ENCODE data around the gene SF3A1.

SF3A1 gene

GRCh38 chr22:30305906-30306626, 50.6 kb downstream of the SF3A1 start:
- Histone ChIP-seq H3K27me3 (ENCODE audit: insufficient read depth, low read length) (no peaks in the 10 kb centered on the region), H3K27ac (ENCODE audit: low read length) (no peak overlapping the region), H3K36me3 (ENCODE audit: insufficient read depth, low read depth, low read length) (no peaks in the 10 kb centered on the region), H3K4me1 (ENCODE audit: insufficient read depth, low read length) (no peaks in the 10 kb centered on the region), H3K4me3 (ENCODE audit: low read length) (no peak overlapping the region), H3K9me3 (ENCODE audit: insufficient read depth, low read depth, low read length) (no peaks in the 10 kb centered on the region), H3K9ac (ENCODE audit: low read depth, low read length) (no peak overlapping the region)

GRCh38 chr22:30305519-30305905, 51.2 kb downstream of the SF3A1 start:
- H3K4me1 ChIP-seq (ENCODE audit: insufficient read depth, low read length) = no peaks in the 10 kb centered on the region
- no peak overlapping the region for H3K9ac ChIP-seq (ENCODE audit: low read depth, low read length)
- no peak overlapping the region for H3K27ac ChIP-seq (ENCODE audit: low read length)

GRCh38 chr22:30304495-30305244, 52.0 kb downstream of the SF3A1 start:
- H3K9me3 ChIP-seq (ENCODE audit: insufficient read depth, low read depth, low read length) = no peaks in the 10 kb centered on the region
- H3K4me3 ChIP-seq (ENCODE audit: low read length) = no peak overlapping the region
- H3K36me3 ChIP-seq (ENCODE audit: insufficient read depth, low read depth, low read length) = no peaks in the 10 kb centered on the region
- H3K27ac ChIP-seq (ENCODE audit: low read length) = no peak overlapping the region
- H3K9ac ChIP-seq (ENCODE audit: low read depth, low read length) = no peak overlapping the region
- H3K27me3 ChIP-seq (ENCODE audit: insufficient read depth, low read length) = no peaks in the 10 kb centered on the region
- H3K4me1 ChIP-seq (ENCODE audit: insufficient read depth, low read length) = no peaks in the 10 kb centered on the region

More at GRCh38 chr22:30305519-30305905, 51.2 kb downstream of the SF3A1 start:
- Histone ChIP-seq H3K4me3 (ENCODE audit: low read length) (no peak overlapping the region), H3K27me3 (ENCODE audit: insufficient read depth, low read length) (no peaks in the 10 kb centered on the region), H3K9me3 (ENCODE audit: insufficient read depth, low read depth, low read length) (no peaks in the 10 kb centered on the region), H3K36me3 (ENCODE audit: insufficient read depth, low read depth, low read length) (no peaks in the 10 kb centered on the region)

- Histone ChIP-seq H3K4me1 (ENCODE audit: insufficient read depth, low read length) (no peaks in the 10 kb centered on the region), H3K27me3 (ENCODE audit: insufficient read depth, low read length) (no peaks in the 10 kb centered on the region), H3K9ac (ENCODE audit: low read depth, low read length) (no peak overlapping the region), H3K27ac (ENCODE audit: low read length) (no peak overlapping the region), H3K36me3 (ENCODE audit: insufficient read depth, low read depth, low read length) (no peaks in the 10 kb centered on the region), H3K9me3 (ENCODE audit: insufficient read depth, low read depth, low read length) (no peaks in the 10 kb centered on the region), H3K4me3 (ENCODE audit: low read length) (no peak overlapping the region)
Observed at GRCh38 chr22:30302810-30303138, 53.9 kb downstream of the SF3A1 start.

GRCh38 chr22:30301995-30302809, 54.5 kb downstream of the SF3A1 start:
- H3K36me3 ChIP-seq (ENCODE audit: insufficient read depth, low read depth, low read length) = no peaks in the 10 kb centered on the region

GRCh38 chr22:30299322-30299721, 57.4 kb downstream of the SF3A1 start:
- Histone ChIP-seq H3K4me3 (ENCODE audit: low read length) (no peak overlapping the region), H3K36me3 (ENCODE audit: insufficient read depth, low read depth, low read length) (no peaks in the 10 kb centered on the region), H3K9ac (ENCODE audit: low read depth, low read length) (no peak overlapping the region), H3K27me3 (ENCODE audit: insufficient read depth, low read length) (no peaks in the 10 kb centered on the region), H3K27ac (ENCODE audit: low read length) (no peak overlapping the region), H3K9me3 (ENCODE audit: insufficient read depth, low read depth, low read length) (no peaks in the 10 kb centered on the region), H3K4me1 (ENCODE audit: insufficient read depth, low read length) (no peaks in the 10 kb centered on the region)

More at GRCh38 chr22:30301995-30302809, 54.5 kb downstream of the SF3A1 start:
- Histone ChIP-seq H3K27me3 (ENCODE audit: insufficient read depth, low read length) (no peaks in the 10 kb centered on the region), H3K9ac (ENCODE audit: low read depth, low read length) (no peak overlapping the region), H3K4me3 (ENCODE audit: low read length) (no peak overlapping the region), H3K4me1 (ENCODE audit: insufficient read depth, low read length) (no peaks in the 10 kb centered on the region), H3K27ac (ENCODE audit: low read length) (no peak overlapping the region), H3K9me3 (ENCODE audit: insufficient read depth, low read depth, low read length) (no peaks in the 10 kb centered on the region)

GRCh38 chr22:30297991-30298701, 58.5 kb downstream of the SF3A1 start:
- Histone ChIP-seq H3K27ac (ENCODE audit: low read length) (no peak overlapping the region), H3K9me3 (ENCODE audit: insufficient read depth, low read depth, low read length) (no peaks in the 10 kb centered on the region), H3K4me1 (ENCODE audit: insufficient read depth, low read length) (no peaks in the 10 kb centered on the region), H3K9ac (ENCODE audit: low read depth, low read length) (no peak overlapping the region), H3K27me3 (ENCODE audit: insufficient read depth, low read length) (no peaks in the 10 kb centered on the region), H3K4me3 (ENCODE audit: low read length) (no peak overlapping the region), H3K36me3 (ENCODE audit: insufficient read depth, low read depth, low read length) (no peaks in the 10 kb centered on the region)

- no peaks in the 10 kb centered on the region for H3K9me3 ChIP-seq (ENCODE audit: insufficient read depth, low read depth, low read length)
- no peaks in the 10 kb centered on the region for H3K4me1 ChIP-seq (ENCODE audit: insufficient read depth, low read length)
- H3K27ac ChIP-seq (ENCODE audit: low read length) = no peak overlapping the region
- no peaks in the 10 kb centered on the region for H3K36me3 ChIP-seq (ENCODE audit: insufficient read depth, low read depth, low read length)
- H3K4me3 ChIP-seq (ENCODE audit: low read length) = no peak overlapping the region
- H3K9ac ChIP-seq (ENCODE audit: low read depth, low read length) = no peak overlapping the region
- H3K27me3 ChIP-seq (ENCODE audit: insufficient read depth, low read length) = no peaks in the 10 kb centered on the region
Observed at GRCh38 chr22:30297276-30297990, 59.3 kb downstream of the SF3A1 start.

- no peak overlapping the region for H3K9ac ChIP-seq (ENCODE audit: low read depth, low read length)
- H3K27ac ChIP-seq (ENCODE audit: low read length) = no peak overlapping the region
- no peaks in the 10 kb centered on the region for H3K4me1 ChIP-seq (ENCODE audit: insufficient read depth, low read length)
- H3K4me3 ChIP-seq (ENCODE audit: low read length) = no peak overlapping the region
- H3K27me3 ChIP-seq (ENCODE audit: insufficient read depth, low read length) = no peaks in the 10 kb centered on the region
- H3K36me3 ChIP-seq (ENCODE audit: insufficient read depth, low read depth, low read length) = no peaks in the 10 kb centered on the region; the same call in 1 of the 2 replicates
- H3K9me3 ChIP-seq (ENCODE audit: insufficient read depth, low read depth, low read length) = no peaks in the 10 kb centered on the region
Observed at GRCh38 chr22:30296833-30297232, 59.9 kb downstream of the SF3A1 start.

GRCh38 chr22:30296324-30296723, 60.4 kb downstream of the SF3A1 start:
- H3K27ac ChIP-seq (ENCODE audit: low read length) = no peak overlapping the region
- no peak overlapping the region for H3K4me3 ChIP-seq (ENCODE audit: low read length)
- no peaks in the 10 kb centered on the region for H3K9me3 ChIP-seq (ENCODE audit: insufficient read depth, low read depth, low read length)
- no peaks in the 10 kb centered on the region; the same call in 1 of the 2 replicates for H3K36me3 ChIP-seq (ENCODE audit: insufficient read depth, low read depth, low read length)
- H3K9ac ChIP-seq (ENCODE audit: low read depth, low read length) = no peak overlapping the region
- no peaks in the 10 kb centered on the region for H3K4me1 ChIP-seq (ENCODE audit: insufficient read depth, low read length)
- no peaks in the 10 kb centered on the region for H3K27me3 ChIP-seq (ENCODE audit: insufficient read depth, low read length)

- Histone ChIP-seq H3K36me3 (ENCODE audit: insufficient read depth, low read depth, low read length) (no peaks in the 10 kb centered on the region; the same call in 1 of the 2 replicates), H3K9ac (ENCODE audit: low read depth, low read length) (no peak overlapping the region), H3K9me3 (ENCODE audit: insufficient read depth, low read depth, low read length) (no peaks in the 10 kb centered on the region), H3K4me1 (ENCODE audit: insufficient read depth, low read length) (no peaks in the 10 kb centered on the region), H3K27me3 (ENCODE audit: insufficient read depth, low read length) (no peaks in the 10 kb centered on the region; the same call in 1 of the 2 replicates), H3K27ac (ENCODE audit: low read length) (no peak overlapping the region), H3K4me3 (ENCODE audit: low read length) (no peak overlapping the region)
Observed at GRCh38 chr22:30295576-30295975, 61.1 kb downstream of the SF3A1 start.
